A673 (cell line): ENCODE measurements around the gene HNRNPUL1.

Experiments
- CTCF ChIP-seq: fragments of 300-800, 200-600 bp; sonication (generic); conservative IDR thresholded peaks from 2 replicates; pipeline ENCODE4 v1.5.1; 2017; ENCODE audit warnings: low read depth, mild to moderate bottlenecking, antibody characterized with exemption, low read length, moderate library complexity, mixed read lengths
- EZH2 ChIP-seq: fragments of 200-600 bp; sonication (generic); IDR thresholded peaks from 2 replicates; pipeline ENCODE4 v1.6.1; 2017; ENCODE audit warnings: borderline replicate concordance, low read depth, mild to moderate bottlenecking, mixed read lengths, antibody characterized with exemption, low read length; ENCODE audit not compliant: poor library complexity, severe bottlenecking

DNA sequence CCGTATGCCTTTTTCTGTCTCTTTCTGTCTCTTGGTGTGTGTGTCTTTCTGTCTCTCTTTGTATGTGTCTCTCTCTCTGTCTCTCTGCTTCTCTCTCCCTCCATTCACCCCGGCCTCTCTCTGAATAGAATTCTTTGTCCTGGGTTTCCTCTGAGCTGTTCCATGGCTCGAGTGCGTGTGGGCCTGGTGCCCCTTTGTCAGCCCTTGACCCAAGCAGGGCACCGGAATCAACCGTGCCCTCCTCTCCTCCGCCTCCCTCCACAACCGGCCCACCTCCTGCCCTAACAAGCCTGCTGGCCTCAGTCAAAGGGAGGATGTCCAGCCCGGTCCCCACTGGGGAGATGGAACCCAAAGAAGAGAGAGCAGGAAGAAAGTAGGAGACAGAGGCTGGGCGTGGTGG, 41.9 kb upstream of the HNRNPUL1 start:
- no peak for TF ChIP-seq EZH2
- no peak for TF ChIP-seq CTCF
